ENCODE measurements around the gene PARD3B. TPM values are rescaled to one million over a fixed set of nuclear protein-coding genes. Genes with fewer than 3 reads are reported as not detected.
A peak's percentile ranks its signal among the peaks of the same experiment; 100 is the strongest.

The PARD3B gene
- total and polyA plus RNA-seq, 9 donors, result 6.4 to 15.3 (median 7.5) TPM

GRCh38 chr2:205593891-205594290 is 1048.6 kb downstream of the PARD3B start:
- no peak for DNase-seq
- WGBS (ENCODE audit: insufficient coverage), result 100% methylated on average over 1 of the region's 4 CpGs
- H3K27ac ChIP-seq (ENCODE audit: low read length), result no peak overlapping the region
- no peaks in the 10 kb centered on the region for H3K9me3 ChIP-seq (replicated peaks; ENCODE audit: control insufficient read depth, low read depth, low read length)
- H3K4me1 ChIP-seq (ENCODE audit: control insufficient read depth, insufficient read depth, low read length), result peaks cover 6% of the 10 kb centered on the region
- no peaks in the 10 kb centered on the region for H3K27me3 ChIP-seq (ENCODE audit: control insufficient read depth, insufficient read depth, low read length)
- no peaks in the 10 kb centered on the region for H3K36me3 ChIP-seq (ENCODE audit: control insufficient read depth, insufficient read depth, low read length)
- no peak overlapping the region for H3K4me3 ChIP-seq (ENCODE audit: low read length)

- no peaks in the 10 kb centered on the region for H3K27me3 ChIP-seq (ENCODE audit: control insufficient read depth, insufficient read depth, low read length)
- H3K9me3 ChIP-seq (replicated peaks; ENCODE audit: control insufficient read depth, low read depth, low read length), result no peaks in the 10 kb centered on the region
- 100% methylated on average over 1 of the region's 2 CpGs for WGBS (ENCODE audit: insufficient coverage)
These were observed 1051.3 kb downstream of the PARD3B start for GRCh38 chr2:205596581-205596980.

GRCh38 chr2:205605638-205606304 is 1060.5 kb downstream of the PARD3B start:
- DNase-seq, result no peak
- peaks cover 2% of the 10 kb centered on the region for H3K9me3 ChIP-seq (replicated peaks; ENCODE audit: control insufficient read depth, low read depth, low read length)
- 95% methylated on average over 10 of the region's 11 CpGs for WGBS (ENCODE audit: insufficient coverage)

More at GRCh38 chr2:205596581-205596980, 1051.3 kb downstream of the PARD3B start:
- Histone ChIP-seq H3K4me1 (ENCODE audit: control insufficient read depth, insufficient read depth, low read length) (no peaks in the 10 kb centered on the region), H3K4me3 (ENCODE audit: low read length) (no peak overlapping the region), H3K36me3 (ENCODE audit: control insufficient read depth, insufficient read depth, low read length) (no peaks in the 10 kb centered on the region), H3K27ac (ENCODE audit: low read length) (no peak overlapping the region)
- no peak for DNase-seq

GRCh38 chr2:205607146-205607545 is 1061.9 kb downstream of the PARD3B start:
- H3K9me3 ChIP-seq (replicated peaks; ENCODE audit: control insufficient read depth, low read depth, low read length), result peaks cover 2% of the 10 kb centered on the region
- no peaks in the 10 kb centered on the region for H3K27me3 ChIP-seq (ENCODE audit: control insufficient read depth, insufficient read depth, low read length)
- no peaks in the 10 kb centered on the region for H3K36me3 ChIP-seq (ENCODE audit: control insufficient read depth, insufficient read depth, low read length)
- peak; percentile 28 for DNase-seq
- no peak overlapping the region for H3K27ac ChIP-seq (ENCODE audit: low read length)
- no peaks in the 10 kb centered on the region for H3K4me1 ChIP-seq (ENCODE audit: control insufficient read depth, insufficient read depth, low read length)
- WGBS (ENCODE audit: insufficient coverage), result no CpG with 5 or more reads among the region's 3 CpGs
- H3K4me3 ChIP-seq (ENCODE audit: low read length), result no peak overlapping the region

More at GRCh38 chr2:205605638-205606304, 1060.5 kb downstream of the PARD3B start:
- H3K4me3 ChIP-seq (ENCODE audit: low read length), result no peak overlapping the region
- H3K4me1 ChIP-seq (ENCODE audit: control insufficient read depth, insufficient read depth, low read length), result no peaks in the 10 kb centered on the region
- no peaks in the 10 kb centered on the region for H3K27me3 ChIP-seq (ENCODE audit: control insufficient read depth, insufficient read depth, low read length)
- no peaks in the 10 kb centered on the region for H3K36me3 ChIP-seq (ENCODE audit: control insufficient read depth, insufficient read depth, low read length)
- H3K27ac ChIP-seq (ENCODE audit: low read length), result no peak overlapping the region

GRCh38 chr2:205609113-205609512 is 1063.8 kb downstream of the PARD3B start:
- DNase-seq, result peak; percentile 41
- H3K9me3 ChIP-seq (replicated peaks; ENCODE audit: control insufficient read depth, low read depth, low read length), result peaks cover 2% of the 10 kb centered on the region
- H3K4me1 ChIP-seq (ENCODE audit: control insufficient read depth, insufficient read depth, low read length), result peaks cover 2% of the 10 kb centered on the region
- no peak overlapping the region for H3K27ac ChIP-seq (ENCODE audit: low read length)
- no peaks in the 10 kb centered on the region for H3K36me3 ChIP-seq (ENCODE audit: control insufficient read depth, insufficient read depth, low read length)
- WGBS (ENCODE audit: insufficient coverage), result 10% methylated on average over 3 of the region's 8 CpGs
- no peak overlapping the region for H3K4me3 ChIP-seq (ENCODE audit: low read length)
- no peaks in the 10 kb centered on the region for H3K27me3 ChIP-seq (ENCODE audit: control insufficient read depth, insufficient read depth, low read length)

- WGBS (ENCODE audit: insufficient coverage), result no CpG with 5 or more reads among the region's 1 CpG
- no peaks in the 10 kb centered on the region for H3K27me3 ChIP-seq (ENCODE audit: control insufficient read depth, insufficient read depth, low read length)
- no peak for DNase-seq
- peaks cover 4% of the 10 kb centered on the region for H3K9me3 ChIP-seq (replicated peaks; ENCODE audit: control insufficient read depth, low read depth, low read length)
- H3K36me3 ChIP-seq (ENCODE audit: control insufficient read depth, insufficient read depth, low read length), result no peaks in the 10 kb centered on the region
- H3K4me3 ChIP-seq (ENCODE audit: low read length), result no peak overlapping the region
- no peak overlapping the region for H3K27ac ChIP-seq (ENCODE audit: low read length)
- H3K4me1 ChIP-seq (ENCODE audit: control insufficient read depth, insufficient read depth, low read length), result peaks cover 2% of the 10 kb centered on the region
These were observed 1065.2 kb downstream of the PARD3B start for GRCh38 chr2:205610437-205610836.

GRCh38 chr2:205612636-205613035 is 1067.4 kb downstream of the PARD3B start:
- peak; percentile 37 for DNase-seq
- no peak overlapping the region for H3K27ac ChIP-seq (ENCODE audit: low read length)
- WGBS (ENCODE audit: insufficient coverage), result no CpG with 5 or more reads among the region's 4 CpGs
- H3K36me3 ChIP-seq (ENCODE audit: control insufficient read depth, insufficient read depth, low read length), result no peaks in the 10 kb centered on the region
- H3K4me1 ChIP-seq (ENCODE audit: control insufficient read depth, insufficient read depth, low read length), result peaks cover 6% of the 10 kb centered on the region
- H3K27me3 ChIP-seq (ENCODE audit: control insufficient read depth, insufficient read depth, low read length), result no peaks in the 10 kb centered on the region
- peaks cover 4% of the 10 kb centered on the region for H3K9me3 ChIP-seq (replicated peaks; ENCODE audit: control insufficient read depth, low read depth, low read length)
- no peak overlapping the region for H3K4me3 ChIP-seq (ENCODE audit: low read length)

GRCh38 chr2:205613970-205614559 is 1068.8 kb downstream of the PARD3B start:
- Histone ChIP-seq H3K9me3 (replicated peaks; ENCODE audit: control insufficient read depth, low read depth, low read length) (peaks cover 4% of the 10 kb centered on the region), H3K36me3 (ENCODE audit: control insufficient read depth, insufficient read depth, low read length) (no peaks in the 10 kb centered on the region), H3K4me1 (ENCODE audit: control insufficient read depth, insufficient read depth, low read length) (peaks cover 9% of the 10 kb centered on the region), H3K27me3 (ENCODE audit: control insufficient read depth, insufficient read depth, low read length) (no peaks in the 10 kb centered on the region), H3K27ac (ENCODE audit: low read length) (no peak overlapping the region), H3K4me3 (ENCODE audit: low read length) (no peak overlapping the region)
- no CpG with 5 or more reads among the region's 3 CpGs for WGBS (ENCODE audit: insufficient coverage)
- DNase-seq, result no peak

- no peaks in the 10 kb centered on the region for H3K27me3 ChIP-seq (ENCODE audit: control insufficient read depth, insufficient read depth, low read length)
- H3K4me1 ChIP-seq (ENCODE audit: control insufficient read depth, insufficient read depth, low read length), result peaks cover 9% of the 10 kb centered on the region
- H3K36me3 ChIP-seq (ENCODE audit: control insufficient read depth, insufficient read depth, low read length), result no peaks in the 10 kb centered on the region
- DNase-seq, result no peak
- no peak overlapping the region for H3K27ac ChIP-seq (ENCODE audit: low read length)
- peaks cover 4% of the 10 kb centered on the region for H3K9me3 ChIP-seq (replicated peaks; ENCODE audit: control insufficient read depth, low read depth, low read length)
- no CpG with 5 or more reads among the region's 4 CpGs for whole genome bisulfite sequencing (ENCODE audit: insufficient coverage)
- H3K4me3 ChIP-seq (ENCODE audit: low read length), result no peak overlapping the region
These were observed 1069.7 kb downstream of the PARD3B start for GRCh38 chr2:205614965-205615364.

GRCh38 chr2:205617905-205618304 is 1072.6 kb downstream of the PARD3B start:
- peaks cover 12% of the 10 kb centered on the region for H3K4me1 ChIP-seq (ENCODE audit: control insufficient read depth, insufficient read depth, low read length)
- no peak overlapping the region for H3K4me3 ChIP-seq (ENCODE audit: low read length)
- DNase-seq, result no peak
- H3K9me3 ChIP-seq (replicated peaks; ENCODE audit: control insufficient read depth, low read depth, low read length), result peaks cover 4% of the 10 kb centered on the region
- H3K36me3 ChIP-seq (ENCODE audit: control insufficient read depth, insufficient read depth, low read length), result no peaks in the 10 kb centered on the region
- no peak overlapping the region for H3K27ac ChIP-seq (ENCODE audit: low read length)
- no peaks in the 10 kb centered on the region for H3K27me3 ChIP-seq (ENCODE audit: control insufficient read depth, insufficient read depth, low read length)
- WGBS (ENCODE audit: insufficient coverage), result 78% methylated on average over 1 of the region's 2 CpGs
